ENCODE measurements around the gene MYO3A. TPM values are rescaled to one million over a fixed set of nuclear protein-coding genes. Genes with fewer than 3 reads are reported as not detected.
"Not testable (repeated sequence)": the region's sequence is repeated elsewhere in the genome, so short reads cannot be mapped to it uniquely, and the experiment has no call there.

The MYO3A gene
- total RNA-seq, 1 donor from 2014 or later, result 1.1 TPM

DNA sequence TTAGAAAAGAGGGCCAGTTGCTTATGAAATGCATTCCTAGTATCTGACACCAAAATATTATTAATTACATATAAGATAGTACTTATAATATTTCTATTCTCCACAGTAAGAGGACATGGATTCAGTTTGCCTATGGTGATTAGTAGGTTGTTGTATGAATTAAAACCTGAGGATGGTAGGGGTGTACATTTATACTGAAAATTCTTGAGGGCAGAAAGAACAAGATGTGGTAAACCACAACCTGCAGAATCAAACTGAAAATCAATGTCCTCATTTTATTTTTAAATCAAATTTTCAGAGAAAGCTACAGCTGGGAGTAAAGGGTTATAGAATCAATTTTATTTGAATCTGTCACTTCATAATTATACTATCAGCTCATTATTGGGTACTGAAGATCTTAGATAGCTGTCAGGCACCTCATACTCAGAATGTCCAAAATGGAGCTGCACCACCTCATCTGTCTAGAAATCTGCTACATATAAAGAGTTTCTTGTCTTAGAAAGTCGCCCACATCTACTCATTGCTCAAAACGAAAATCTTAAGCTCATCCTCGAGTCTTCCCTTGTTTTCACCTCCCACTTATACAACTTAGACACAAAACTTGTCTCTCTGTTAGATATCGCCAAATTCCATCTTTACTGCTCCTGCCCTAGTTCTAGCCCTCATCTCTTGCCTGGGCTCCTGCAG is 65.4 kb downstream of the MYO3A start:
- no peak for ATAC-seq (ENCODE audit: low read depth)
- POLR2A ChIA-PET, result no interaction called here

DNA sequence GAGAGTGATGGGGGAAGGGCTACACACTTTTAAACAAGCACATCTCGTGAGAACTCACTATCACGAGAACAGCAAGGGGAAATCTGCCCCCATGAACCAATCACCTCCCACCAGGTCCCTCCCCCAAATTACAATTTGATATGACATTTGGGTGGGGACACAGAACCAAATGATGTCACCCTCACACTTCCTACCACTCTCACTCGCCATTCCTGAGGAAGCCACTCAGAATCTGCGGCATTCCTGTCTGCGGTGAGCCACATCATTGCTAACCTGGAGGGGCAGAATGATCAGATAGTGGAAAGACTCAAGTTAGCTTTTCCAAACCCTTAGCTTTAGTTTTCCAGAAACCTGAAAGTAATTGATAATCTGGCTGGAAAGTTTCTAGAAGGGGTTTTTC is 66.9 kb downstream of the MYO3A start:
- intact Hi-C loops (cut with micrococcal nuclease), result no loop called here
- TF ChIP-seq, protein P1, sequence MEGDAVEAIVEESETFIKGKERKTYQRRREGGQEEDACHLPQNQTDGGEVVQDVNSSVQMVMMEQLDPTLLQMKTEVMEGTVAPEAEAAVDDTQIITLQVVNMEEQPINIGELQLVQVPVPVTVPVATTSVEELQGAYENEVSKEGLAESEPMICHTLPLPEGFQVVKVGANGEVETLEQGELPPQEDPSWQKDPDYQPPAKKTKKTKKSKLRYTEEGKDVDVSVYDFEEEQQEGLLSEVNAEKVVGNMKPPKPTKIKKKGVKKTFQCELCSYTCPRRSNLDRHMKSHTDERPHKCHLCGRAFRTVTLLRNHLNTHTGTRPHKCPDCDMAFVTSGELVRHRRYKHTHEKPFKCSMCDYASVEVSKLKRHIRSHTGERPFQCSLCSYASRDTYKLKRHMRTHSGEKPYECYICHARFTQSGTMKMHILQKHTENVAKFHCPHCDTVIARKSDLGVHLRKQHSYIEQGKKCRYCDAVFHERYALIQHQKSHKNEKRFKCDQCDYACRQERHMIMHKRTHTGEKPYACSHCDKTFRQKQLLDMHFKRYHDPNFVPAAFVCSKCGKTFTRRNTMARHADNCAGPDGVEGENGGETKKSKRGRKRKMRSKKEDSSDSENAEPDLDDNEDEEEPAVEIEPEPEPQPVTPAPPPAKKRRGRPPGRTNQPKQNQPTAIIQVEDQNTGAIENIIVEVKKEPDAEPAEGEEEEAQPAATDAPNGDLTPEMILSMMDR (IDR thresholded peaks at IDR 0.05), result no peak
- Mint-ChIP-seq H3K9me3 (no peaks in the 10 kb centered on the region), H3K27ac (no peak overlapping the region), H3K27me3 (peaks cover 7% of the 10 kb centered on the region), H3K4me1 (no peaks in the 10 kb centered on the region), H3K4me3 (no peak overlapping the region), H3K36me3 (ENCODE audit: low read depth) (no peaks in the 10 kb centered on the region)
- DNase-seq (no peak), ATAC-seq (ENCODE audit: low read depth) (no peak)
- POLR2A ChIA-PET, result no interaction called here
- CTCF ChIA-PET, result no interaction called here

More for the DNA sequence above, 65.4 kb downstream of the MYO3A start:
- H3K27me3 Mint-ChIP-seq, result peaks cover 7% of the 10 kb centered on the region
- no peaks in the 10 kb centered on the region for H3K4me1 Mint-ChIP-seq
- H3K9me3 Mint-ChIP-seq, result no peaks in the 10 kb centered on the region
- CTCF ChIA-PET, result no interaction called here
- H3K36me3 Mint-ChIP-seq (ENCODE audit: low read depth), result no peaks in the 10 kb centered on the region
- TF ChIP-seq, protein P1 (IDR thresholded peaks at IDR 0.05), result no peak
- no peak for DNase-seq
- H3K27ac Mint-ChIP-seq, result no peak overlapping the region
- intact Hi-C loops (cut with micrococcal nuclease), result no loop called here
- H3K4me3 Mint-ChIP-seq, result no peak overlapping the region

DNA sequence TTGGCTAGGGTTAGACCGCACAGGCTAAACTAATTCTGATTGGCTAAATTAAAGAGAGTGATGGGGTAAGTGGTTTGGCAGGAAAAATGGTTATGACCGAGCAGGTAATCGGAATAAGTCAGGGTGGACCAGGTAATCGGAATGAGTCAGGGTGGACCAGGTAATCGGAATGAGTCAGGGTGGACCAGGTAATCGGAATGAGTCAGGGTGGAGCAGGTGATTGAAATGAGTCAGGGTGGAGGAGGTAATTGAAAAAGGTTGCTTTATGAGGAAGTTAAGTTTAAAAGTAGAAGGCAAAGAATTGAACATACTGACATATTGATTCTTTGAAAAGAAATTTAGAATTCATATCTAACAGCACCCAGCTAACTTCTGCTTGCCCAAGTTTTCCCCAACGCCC is 68.4 kb downstream of the MYO3A start:
- intact Hi-C loops (cut with micrococcal nuclease); ATAC-seq (ENCODE audit: low read depth); H3K4me1 Mint-ChIP-seq; DNase-seq; H3K27me3 Mint-ChIP-seq; H3K27ac Mint-ChIP-seq; POLR2A ChIA-PET; H3K36me3 Mint-ChIP-seq (ENCODE audit: low read depth); CTCF ChIA-PET; H3K9me3 Mint-ChIP-seq; H3K4me3 Mint-ChIP-seq: not testable (repeated sequence)

DNA sequence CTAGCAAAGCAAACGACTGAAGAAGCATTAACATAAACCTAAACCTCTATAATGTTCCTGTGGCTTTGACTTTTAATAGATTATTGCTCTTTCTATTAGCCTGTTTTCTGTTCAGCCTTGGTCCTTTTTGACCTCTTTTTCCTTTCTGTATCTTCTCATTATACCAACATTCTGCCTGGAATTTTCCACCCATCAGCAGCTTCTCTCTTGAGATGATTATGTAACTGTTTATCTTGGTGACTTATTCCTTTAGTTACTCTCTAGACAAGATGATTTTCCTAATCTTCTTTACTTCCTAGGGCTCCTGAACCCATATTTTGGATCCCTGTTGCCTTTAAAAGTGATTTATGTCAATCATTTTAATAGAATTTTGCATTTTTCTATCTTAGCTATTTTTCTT is 81.1 kb downstream of the MYO3A start:
- ATAC-seq (ENCODE audit: low read depth), result no peak
- intact Hi-C loops (cut with micrococcal nuclease), result no loop called here
- CTCF ChIA-PET, result no interaction called here
- TF ChIP-seq, protein P1 (IDR thresholded peaks at IDR 0.05), result no peak
- Mint-ChIP-seq H3K4me1 (no peaks in the 10 kb centered on the region), H3K9me3 (no peaks in the 10 kb centered on the region), H3K27ac (no peak overlapping the region), H3K36me3 (ENCODE audit: low read depth) (no peaks in the 10 kb centered on the region), H3K27me3 (no peaks in the 10 kb centered on the region), H3K4me3 (no peak overlapping the region)
- DNase-seq, result no peak
- POLR2A ChIA-PET, result no interaction called here

DNA sequence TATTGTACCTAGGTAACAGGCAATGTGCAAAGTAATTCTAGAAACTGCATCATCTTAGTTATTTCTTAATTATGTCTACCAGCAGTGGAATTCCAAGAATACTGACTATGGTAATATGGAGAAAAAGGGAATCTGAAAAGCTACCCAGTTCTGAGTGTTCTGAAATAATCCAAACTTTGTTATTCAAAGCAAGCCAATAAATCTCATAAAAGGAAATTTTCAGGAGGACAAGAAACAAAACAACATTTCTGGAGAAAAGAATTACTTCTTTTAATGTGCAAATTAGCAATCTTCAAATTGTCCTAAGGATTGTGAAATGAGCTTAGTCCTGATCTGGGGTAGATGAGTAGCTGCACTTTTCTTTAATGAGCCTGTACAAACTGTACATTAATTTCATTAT is 88.8 kb downstream of the MYO3A start:
- TF ChIP-seq, protein P1 (IDR thresholded peaks at IDR 0.05), result no peak
- intact Hi-C loops (cut with micrococcal nuclease), result no loop called here

DNA sequence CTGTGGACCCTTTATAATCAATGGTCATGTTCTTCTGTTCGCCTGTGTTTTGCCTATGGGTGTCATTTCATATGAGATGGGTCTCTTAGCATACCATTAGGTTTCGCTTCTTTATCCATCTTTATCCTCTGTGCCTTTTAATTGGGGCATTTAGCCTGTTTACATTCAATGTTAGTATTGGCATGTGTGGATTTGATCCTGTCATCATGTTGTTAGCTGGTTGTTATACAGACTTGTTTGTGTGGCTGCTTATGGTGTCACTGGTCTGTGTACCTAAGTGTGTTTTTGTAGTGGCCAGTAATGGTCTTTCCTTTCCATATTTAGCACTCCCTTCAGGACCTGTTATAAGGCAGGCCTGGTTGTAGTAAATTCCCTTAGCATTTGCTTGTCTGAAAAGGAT is 90.3 kb downstream of the MYO3A start:
- ATAC-seq (ENCODE audit: low read depth), result no peak
- Mint-ChIP-seq H3K27me3 (no peaks in the 10 kb centered on the region), H3K36me3 (ENCODE audit: low read depth) (no peaks in the 10 kb centered on the region), H3K9me3 (no peaks in the 10 kb centered on the region), H3K4me1 (no peaks in the 10 kb centered on the region), H3K4me3 (no peak overlapping the region), H3K27ac (no peak overlapping the region)
- TF ChIP-seq, protein P1 (IDR thresholded peaks at IDR 0.05), result no peak
- intact Hi-C loops (cut with micrococcal nuclease), result no loop called here
- ChIA-PET CTCF (no interaction called here), POLR2A (no interaction called here)
- DNase-seq, result no peak

More for the DNA sequence above, 88.8 kb downstream of the MYO3A start:
- ChIA-PET CTCF (no interaction called here), POLR2A (no interaction called here)
- Mint-ChIP-seq H3K9me3 (no peaks in the 10 kb centered on the region), H3K27me3 (no peaks in the 10 kb centered on the region), H3K4me3 (no peak overlapping the region), H3K36me3 (ENCODE audit: low read depth) (no peaks in the 10 kb centered on the region), H3K27ac (no peak overlapping the region), H3K4me1 (no peaks in the 10 kb centered on the region)
- DNase-seq, result no peak
- ATAC-seq (ENCODE audit: low read depth), result no peak

Measured in activated B cell treated with CpG ODN at 0.5 μM for 24 hours (primary cell).